Measurements from ENCODE around the gene IL11.
"Not testable (repeated sequence)": the region's sequence is repeated elsewhere in the genome, so short reads cannot be mapped to it uniquely, and the experiment has no call there.

Gene IL11

DNA sequence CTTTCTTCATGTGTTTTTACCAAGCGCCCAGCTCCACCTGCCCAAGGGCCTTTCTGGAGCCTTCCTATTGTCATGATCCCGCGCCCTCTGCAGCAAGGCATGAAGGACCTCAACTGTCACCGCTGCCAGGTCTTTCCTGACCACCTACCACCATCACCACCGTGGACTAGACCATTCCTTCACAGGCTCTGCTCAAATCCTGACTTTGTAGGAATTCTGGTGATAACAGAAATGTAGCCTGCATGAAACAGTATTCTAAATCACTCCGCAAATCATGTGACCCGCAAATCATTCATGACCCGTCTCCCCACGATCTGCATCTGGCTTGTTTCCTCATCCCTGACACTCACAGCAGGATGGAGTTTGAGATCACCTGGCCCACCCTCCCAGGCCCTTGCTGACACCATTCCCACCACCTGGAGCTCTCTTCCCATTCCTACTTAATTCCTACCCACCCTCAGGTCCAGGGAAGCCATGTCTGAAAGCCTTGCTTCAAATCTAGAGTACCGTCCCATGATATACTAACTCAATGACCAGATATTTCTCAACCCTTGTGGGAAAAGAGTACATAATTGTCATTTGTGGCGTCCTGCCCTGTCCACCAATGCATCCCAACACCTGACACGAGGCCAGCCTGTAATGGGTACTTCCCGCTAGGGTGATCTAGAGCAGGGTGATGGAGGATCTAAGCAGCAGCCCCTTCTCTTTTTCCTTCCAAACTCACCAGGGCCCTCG, 36.0 kb upstream of the IL11 start:
- no peak overlapping the region for H2BK15ac ChIP-seq (replicated peaks; ENCODE audit: low read depth)
- peak overlapping the region; percentile 91 for H3K4me3 ChIP-seq (ENCODE audit: low read length)
- H3K4me1 ChIP-seq (ENCODE audit: control insufficient read depth, low read depth, low read length) = peaks cover 10% of the 10 kb centered on the region
- peaks cover 28% of the 10 kb centered on the region for H3K79me2 ChIP-seq (ENCODE audit: control insufficient read depth, insufficient read depth, low read length)
- H4K8ac ChIP-seq (ENCODE audit: low read depth, low read length) = no peak overlapping the region
- H3K18ac ChIP-seq (ENCODE audit: low read length) = no peak overlapping the region
- H3K23ac ChIP-seq (ENCODE audit: low read length) = peak overlapping the region; percentile 67
- H3K27me3 ChIP-seq (ENCODE audit: insufficient read depth, low read length, poor library complexity) = no peaks in the 10 kb centered on the region
- no peak overlapping the region for H2BK5ac ChIP-seq (ENCODE audit: low read length)
- H4K5ac ChIP-seq (ENCODE audit: low read length) = no peak overlapping the region
- peaks cover 19% of the 10 kb centered on the region for H3K79me1 ChIP-seq (ENCODE audit: low read length)
- H3K4me2 ChIP-seq (ENCODE audit: low read length) = peak overlapping the region; percentile 3
- peak overlapping the region; percentile 97 for H3K9ac ChIP-seq (ENCODE audit: low read length)
- peaks cover 13% of the 10 kb centered on the region for H3K36me3 ChIP-seq (ENCODE audit: control insufficient read depth, insufficient read depth, low read length)
- H3K27ac ChIP-seq (ENCODE audit: low read depth, low read length) = no peak overlapping the region
- no peak for DNase-seq
- no peak overlapping the region for H2AK5ac ChIP-seq (ENCODE audit: low read length)
- H3K4ac ChIP-seq (ENCODE audit: low read depth, low read length) = no peak overlapping the region
- peak overlapping the region; percentile 93 for H3K56ac ChIP-seq (ENCODE audit: low read length)
- H2BK120ac ChIP-seq (ENCODE audit: low read depth, low read length) = no peak overlapping the region
- no CpG with 5 or more reads among the region's 14 CpGs for WGBS (ENCODE audit: extremely low coverage, insufficient coverage, low lambda C conversion rate)

DNA sequence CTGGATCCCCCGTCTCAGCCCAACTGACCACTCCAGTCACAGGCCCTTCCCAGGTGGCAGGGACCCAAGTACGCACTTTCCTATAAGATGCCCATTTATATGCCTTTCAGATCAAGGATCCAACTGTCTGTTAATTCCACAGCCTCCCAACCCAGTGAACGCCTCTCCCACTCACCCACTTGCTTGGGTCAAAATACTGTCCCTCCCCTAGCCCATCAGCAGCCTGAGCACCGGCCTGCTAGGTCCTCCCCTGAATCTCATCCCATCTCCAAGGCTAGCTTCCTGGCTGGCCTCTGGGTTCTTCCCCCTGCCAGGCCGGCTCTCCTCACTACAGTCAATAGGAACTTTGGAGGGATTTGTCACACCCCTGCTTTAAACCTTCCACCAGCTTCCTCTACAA, 35.4 kb upstream of the IL11 start:
- no CpG with 5 or more reads among the region's 5 CpGs for WGBS (ENCODE audit: extremely low coverage, insufficient coverage, low lambda C conversion rate)

DNA sequence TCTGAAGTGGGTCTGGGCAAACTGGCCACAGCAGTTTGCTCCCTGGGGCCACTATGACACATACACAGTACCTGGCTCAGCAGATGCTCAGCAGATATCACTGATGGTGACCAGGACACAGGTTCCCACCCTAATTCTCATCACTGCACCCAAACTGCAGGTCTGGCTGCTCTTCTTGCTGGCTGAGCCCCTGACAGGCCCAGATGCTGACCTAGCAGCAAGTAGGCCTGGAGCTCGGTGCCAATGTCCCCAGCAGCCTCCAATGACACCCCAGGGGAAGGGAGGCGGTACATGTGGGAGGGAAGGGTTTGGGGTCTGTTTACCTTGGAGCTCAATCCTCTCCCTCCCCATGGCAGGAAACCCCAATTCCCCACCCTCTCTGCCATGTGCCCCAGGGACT, 32.2 kb upstream of the IL11 start:
- no peak overlapping the region for H2BK5ac ChIP-seq (ENCODE audit: low read length)
- WGBS (ENCODE audit: extremely low coverage, insufficient coverage, low lambda C conversion rate) = no CpG with 5 or more reads among the region's 2 CpGs
- no peak overlapping the region for H4K5ac ChIP-seq (ENCODE audit: low read length)
- H3K4ac ChIP-seq (ENCODE audit: low read depth, low read length) = no peak overlapping the region
- H3K56ac ChIP-seq (ENCODE audit: low read length) = no peak overlapping the region
- H3K27me3 ChIP-seq (ENCODE audit: insufficient read depth, low read length, poor library complexity) = no peaks in the 10 kb centered on the region
- no peak overlapping the region for H3K18ac ChIP-seq (ENCODE audit: low read length)
- peaks cover 13% of the 10 kb centered on the region for H3K36me3 ChIP-seq (ENCODE audit: control insufficient read depth, insufficient read depth, low read length)
- H3K4me1 ChIP-seq (ENCODE audit: control insufficient read depth, low read depth, low read length) = peaks cover 9% of the 10 kb centered on the region
- no peak overlapping the region for H2BK120ac ChIP-seq (ENCODE audit: low read depth, low read length)
- H2BK15ac ChIP-seq (replicated peaks; ENCODE audit: low read depth) = no peak overlapping the region
- DNase-seq = no peak
- H2AK5ac ChIP-seq (ENCODE audit: low read length) = no peak overlapping the region
- H4K8ac ChIP-seq (ENCODE audit: low read depth, low read length) = no peak overlapping the region
- H3K4me3 ChIP-seq (ENCODE audit: low read length) = no peak overlapping the region
- no peak overlapping the region for H3K23ac ChIP-seq (ENCODE audit: low read length)
- no peak overlapping the region for H3K4me2 ChIP-seq (ENCODE audit: low read length)
- H3K79me1 ChIP-seq (ENCODE audit: low read length) = peaks cover 19% of the 10 kb centered on the region
- H3K79me2 ChIP-seq (ENCODE audit: control insufficient read depth, insufficient read depth, low read length) = peaks cover 28% of the 10 kb centered on the region
- H3K27ac ChIP-seq (ENCODE audit: low read depth, low read length) = no peak overlapping the region
- H3K9ac ChIP-seq (ENCODE audit: low read length) = no peak overlapping the region

More for the DNA sequence above, 35.4 kb upstream of the IL11 start:
- Histone ChIP-seq H3K4me3 (ENCODE audit: low read length) (no peak overlapping the region), H3K4ac (ENCODE audit: low read depth, low read length) (no peak overlapping the region), H4K5ac (ENCODE audit: low read length) (no peak overlapping the region), H3K18ac (ENCODE audit: low read length) (no peak overlapping the region), H3K23ac (ENCODE audit: low read length) (no peak overlapping the region), H3K36me3 (ENCODE audit: control insufficient read depth, insufficient read depth, low read length) (peaks cover 13% of the 10 kb centered on the region), H3K56ac (ENCODE audit: low read length) (peak overlapping the region; percentile 93), H3K79me1 (ENCODE audit: low read length) (peaks cover 19% of the 10 kb centered on the region), H3K79me2 (ENCODE audit: control insufficient read depth, insufficient read depth, low read length) (peaks cover 28% of the 10 kb centered on the region), H3K27ac (ENCODE audit: low read depth, low read length) (no peak overlapping the region), H2BK15ac (replicated peaks; ENCODE audit: low read depth) (no peak overlapping the region), H3K4me2 (ENCODE audit: low read length) (peak overlapping the region; percentile 3), H2BK120ac (ENCODE audit: low read depth, low read length) (no peak overlapping the region), H3K4me1 (ENCODE audit: control insufficient read depth, low read depth, low read length) (peaks cover 10% of the 10 kb centered on the region), H3K27me3 (ENCODE audit: insufficient read depth, low read length, poor library complexity) (no peaks in the 10 kb centered on the region), H2AK5ac (ENCODE audit: low read length) (no peak overlapping the region), H2BK5ac (ENCODE audit: low read length) (no peak overlapping the region), H3K9ac (ENCODE audit: low read length) (peak overlapping the region; percentile 97), H4K8ac (ENCODE audit: low read depth, low read length) (no peak overlapping the region)
- no peak for DNase-seq

DNA sequence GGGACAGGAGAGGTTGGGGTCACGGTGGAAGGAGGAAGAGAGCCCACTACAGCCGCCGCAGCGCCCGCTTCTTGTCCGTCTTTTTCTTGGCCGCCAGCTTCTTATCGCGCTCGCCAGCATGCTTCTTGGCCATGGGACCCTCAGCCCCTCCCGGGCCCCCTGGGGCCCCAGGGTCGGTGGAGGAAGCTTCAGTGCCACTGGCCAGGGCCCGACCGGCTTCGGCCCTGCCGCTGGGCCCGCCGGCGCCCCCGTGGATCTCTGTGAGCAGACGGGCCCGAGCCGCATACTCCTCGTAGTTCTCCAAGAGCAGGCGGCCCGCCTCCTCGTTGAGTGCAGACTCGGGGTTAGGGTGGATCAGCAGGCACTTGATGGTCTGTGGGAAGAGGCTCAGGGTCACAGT, 31.1 kb upstream of the IL11 start:
- not testable (repeated sequence) for H3K56ac ChIP-seq (ENCODE audit: low read length); H3K27ac ChIP-seq (ENCODE audit: low read depth, low read length); H3K23ac ChIP-seq (ENCODE audit: low read length); H3K4me1 ChIP-seq (ENCODE audit: control insufficient read depth, low read depth, low read length); H3K4me3 ChIP-seq (ENCODE audit: low read length); H3K27me3 ChIP-seq (ENCODE audit: insufficient read depth, low read length, poor library complexity); H2BK5ac ChIP-seq (ENCODE audit: low read length); H2AK5ac ChIP-seq (ENCODE audit: low read length); H3K9ac ChIP-seq (ENCODE audit: low read length); DNase-seq; H3K4ac ChIP-seq (ENCODE audit: low read depth, low read length); H4K8ac ChIP-seq (ENCODE audit: low read depth, low read length); H3K4me2 ChIP-seq (ENCODE audit: low read length); H2BK120ac ChIP-seq (ENCODE audit: low read depth, low read length); H2BK15ac ChIP-seq (replicated peaks; ENCODE audit: low read depth); H4K5ac ChIP-seq (ENCODE audit: low read length); H3K18ac ChIP-seq (ENCODE audit: low read length)
- peaks cover 18% of the 10 kb centered on the region for H3K79me2 ChIP-seq (ENCODE audit: control insufficient read depth, insufficient read depth, low read length)
- H3K36me3 ChIP-seq (ENCODE audit: control insufficient read depth, insufficient read depth, low read length) = peaks cover 13% of the 10 kb centered on the region
- H3K79me1 ChIP-seq (ENCODE audit: low read length) = peaks cover 17% of the 10 kb centered on the region
- no CpG with 5 or more reads among the region's 28 CpGs for WGBS (ENCODE audit: extremely low coverage, insufficient coverage, low lambda C conversion rate)

DNA sequence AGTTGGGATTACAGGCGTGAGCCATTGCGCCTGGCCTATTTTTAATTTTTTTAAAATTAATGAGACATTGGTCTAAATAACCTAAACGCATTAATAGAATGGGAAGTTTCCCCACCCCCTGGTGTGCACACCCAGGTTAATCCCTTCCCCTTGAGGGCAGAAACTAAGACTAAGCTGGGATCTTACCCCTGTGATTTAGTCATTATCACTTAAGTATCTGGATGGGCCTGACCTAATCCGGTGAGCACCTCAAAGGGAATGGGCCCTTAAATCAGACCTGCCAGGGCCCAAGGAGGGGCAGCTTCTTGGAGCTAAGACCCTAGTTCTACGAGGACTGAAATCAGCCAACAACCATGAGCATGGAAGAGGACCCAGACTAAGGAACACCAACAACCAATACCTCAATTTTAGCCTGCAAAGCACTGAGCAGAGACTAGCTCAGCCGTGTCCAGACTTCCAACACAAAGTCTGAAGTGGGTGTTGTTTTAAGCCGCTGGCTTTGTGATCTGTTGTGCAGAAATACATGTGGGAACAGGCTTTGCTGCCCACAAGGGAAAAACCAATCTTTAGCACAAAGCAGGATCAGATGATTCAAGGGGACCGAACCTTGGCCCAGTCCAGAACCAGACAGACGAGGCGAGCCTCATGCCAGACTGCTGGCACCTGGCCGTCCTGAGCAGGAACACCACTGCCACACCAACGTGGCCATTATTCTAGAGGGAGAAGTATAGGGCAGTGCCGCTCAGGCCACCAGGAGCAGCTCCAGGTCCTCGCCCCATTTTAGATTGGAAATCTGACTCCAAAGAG, 30.2 kb upstream of the IL11 start:
- H4K8ac ChIP-seq (ENCODE audit: low read depth, low read length) = no peak overlapping the region
- H3K23ac ChIP-seq (ENCODE audit: low read length) = no peak overlapping the region
- no peak overlapping the region for H2BK5ac ChIP-seq (ENCODE audit: low read length)
- no peak overlapping the region for H3K4me2 ChIP-seq (ENCODE audit: low read length)
- H3K4ac ChIP-seq (ENCODE audit: low read depth, low read length) = no peak overlapping the region
- peaks cover 9% of the 10 kb centered on the region for H3K79me2 ChIP-seq (ENCODE audit: control insufficient read depth, insufficient read depth, low read length)
- no peaks in the 10 kb centered on the region for H3K4me1 ChIP-seq (ENCODE audit: control insufficient read depth, low read depth, low read length)
- H2BK120ac ChIP-seq (ENCODE audit: low read depth, low read length) = no peak overlapping the region
- H3K79me1 ChIP-seq (ENCODE audit: low read length) = peaks cover 8% of the 10 kb centered on the region
- H3K18ac ChIP-seq (ENCODE audit: low read length) = no peak overlapping the region
- no peak overlapping the region for H3K56ac ChIP-seq (ENCODE audit: low read length)
- H2AK5ac ChIP-seq (ENCODE audit: low read length) = no peak overlapping the region
- WGBS (ENCODE audit: extremely low coverage, insufficient coverage, low lambda C conversion rate) = no CpG with 5 or more reads among the region's 14 CpGs
- H3K36me3 ChIP-seq (ENCODE audit: control insufficient read depth, insufficient read depth, low read length) = peaks cover 7% of the 10 kb centered on the region
- H3K27me3 ChIP-seq (ENCODE audit: insufficient read depth, low read length, poor library complexity) = no peaks in the 10 kb centered on the region
- no peak overlapping the region for H3K27ac ChIP-seq (ENCODE audit: low read depth, low read length)
- no peak overlapping the region for H2BK15ac ChIP-seq (replicated peaks; ENCODE audit: low read depth)
- H4K5ac ChIP-seq (ENCODE audit: low read length) = no peak overlapping the region
- H3K9ac ChIP-seq (ENCODE audit: low read length) = no peak overlapping the region
- H3K4me3 ChIP-seq (ENCODE audit: low read length) = no peak overlapping the region
- DNase-seq = no peak

Measured in mesendoderm (in vitro differentiated cells).